KMS-11 (cell line): ENCODE measurements around the gene PPP1R15A.
"Not testable (repeated sequence)": the region's sequence is repeated elsewhere in the genome, so short reads cannot be mapped to it uniquely, and the experiment has no call there.

Experiments used
- H2AFZ ChIP-seq: fragments of 200-600 bp; sonication (generic); 2 replicates; pipeline ENCODE4 v1.6.1; 2016; ENCODE audit warnings: antibody characterized with exemption, mixed run types, low read depth
- H3K27ac ChIP-seq: fragments of 200-600 bp; sonication (generic); 2 replicates; pipeline ENCODE4 v1.6.1; 2016; ENCODE audit warnings: mild to moderate bottlenecking, mixed run types
- H3K27me3 ChIP-seq: fragments of 200-600 bp; sonication (generic); 2 replicates; pipeline ENCODE4 v1.6.1; 2017; ENCODE audit warnings: mild to moderate bottlenecking, low read depth, mixed run types, moderate library complexity; ENCODE audit not compliant: insufficient read depth
- H3K36me3 ChIP-seq: fragments of 200-600 bp; sonication (generic); 2 replicates; pipeline ENCODE4 v1.6.1; 2017; ENCODE audit warnings: mild to moderate bottlenecking, mixed run types; ENCODE audit not compliant: insufficient read depth
- H3K4me1 ChIP-seq: fragments of 200-600 bp; sonication (generic); 2 replicates; pipeline ENCODE4 v1.6.1; 2016; ENCODE audit warnings: mild to moderate bottlenecking, low read depth, mixed run types; ENCODE audit not compliant: poor library complexity, severe bottlenecking
- H3K4me2 ChIP-seq: fragments of 200-600 bp; sonication (generic); 2 replicates; pipeline ENCODE4 v1.7.0; 2016; ENCODE audit warnings: mild to moderate bottlenecking, mixed run types
- H3K4me3 ChIP-seq: fragments of 200-600 bp; sonication (generic); IDR thresholded peaks from 2 replicates; pipeline ENCODE4 v1.6.1; 2017; ENCODE audit warnings: low read depth, low read length, mixed read lengths; ENCODE audit not compliant: insufficient read depth
- H3K79me2 ChIP-seq: fragments of 200-600 bp; sonication (generic); 2 replicates; pipeline ENCODE4 v1.6.1; 2016; ENCODE audit warnings: low read depth, mixed run types; ENCODE audit not compliant: insufficient read depth
- H3K9ac ChIP-seq: fragments of 200-600 bp; sonication (generic); 2 replicates; pipeline ENCODE4 v1.6.1; 2016; ENCODE audit warnings: mild to moderate bottlenecking, mixed run types
- H4K20me1 ChIP-seq: fragments of 200-600 bp; sonication (generic); 2 replicates; pipeline ENCODE4 v1.6.1; 2016; ENCODE audit warnings: mild to moderate bottlenecking, mixed run types; ENCODE audit not compliant: insufficient read depth
- TF ChIP-seq, protein P1 (sequence below): fragments of 200-600 bp; sonication (generic); conservative IDR thresholded peaks from 2 replicates; pipeline ENCODE4 v1.6.1; 2017; ENCODE audit warnings: low read depth, mild to moderate bottlenecking, antibody characterized with exemption, low read length, moderate library complexity, mixed read lengths

PPP1R15A gene

GRCh38 chr19:48841571-48841970 is 30.6 kb upstream of the PPP1R15A start:
- peaks cover 7% of the 10 kb centered on the region for H3K4me1 ChIP-seq
- no peak overlapping the region for H2AFZ ChIP-seq
- no peaks in the 10 kb centered on the region; the same call in 1 of the 2 replicates for H3K27me3 ChIP-seq
- H3K36me3 ChIP-seq = no peaks in the 10 kb centered on the region
- H4K20me1 ChIP-seq = no peaks in the 10 kb centered on the region
- TF ChIP-seq, protein P1, sequence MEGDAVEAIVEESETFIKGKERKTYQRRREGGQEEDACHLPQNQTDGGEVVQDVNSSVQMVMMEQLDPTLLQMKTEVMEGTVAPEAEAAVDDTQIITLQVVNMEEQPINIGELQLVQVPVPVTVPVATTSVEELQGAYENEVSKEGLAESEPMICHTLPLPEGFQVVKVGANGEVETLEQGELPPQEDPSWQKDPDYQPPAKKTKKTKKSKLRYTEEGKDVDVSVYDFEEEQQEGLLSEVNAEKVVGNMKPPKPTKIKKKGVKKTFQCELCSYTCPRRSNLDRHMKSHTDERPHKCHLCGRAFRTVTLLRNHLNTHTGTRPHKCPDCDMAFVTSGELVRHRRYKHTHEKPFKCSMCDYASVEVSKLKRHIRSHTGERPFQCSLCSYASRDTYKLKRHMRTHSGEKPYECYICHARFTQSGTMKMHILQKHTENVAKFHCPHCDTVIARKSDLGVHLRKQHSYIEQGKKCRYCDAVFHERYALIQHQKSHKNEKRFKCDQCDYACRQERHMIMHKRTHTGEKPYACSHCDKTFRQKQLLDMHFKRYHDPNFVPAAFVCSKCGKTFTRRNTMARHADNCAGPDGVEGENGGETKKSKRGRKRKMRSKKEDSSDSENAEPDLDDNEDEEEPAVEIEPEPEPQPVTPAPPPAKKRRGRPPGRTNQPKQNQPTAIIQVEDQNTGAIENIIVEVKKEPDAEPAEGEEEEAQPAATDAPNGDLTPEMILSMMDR = no peak
- H3K4me2 ChIP-seq = no peak overlapping the region
- H3K9ac ChIP-seq = no peak overlapping the region
- H3K4me3 ChIP-seq = no peak overlapping the region
- no peak overlapping the region for H3K27ac ChIP-seq
- no peaks in the 10 kb centered on the region for H3K79me2 ChIP-seq

DNA sequence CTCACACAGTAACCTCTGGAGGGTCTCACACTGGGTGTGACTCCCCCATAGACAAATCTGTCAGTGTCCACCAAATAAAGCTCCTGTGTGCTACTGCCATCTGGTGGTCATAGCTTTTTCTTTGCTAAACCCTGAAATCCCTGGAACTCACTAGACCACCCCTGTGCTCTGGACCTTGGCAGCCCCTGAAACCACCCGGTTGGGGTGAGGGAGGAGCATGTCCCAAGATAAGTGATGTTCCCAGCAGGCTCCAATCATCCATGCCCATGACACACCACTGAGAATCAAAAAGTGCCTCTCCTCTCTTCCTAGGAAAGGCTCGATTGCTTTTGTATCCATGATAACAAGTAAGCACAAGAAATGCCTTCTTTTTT is 29.4 kb upstream of the PPP1R15A start:
- H3K4me2 ChIP-seq = no peak overlapping the region
- H3K9ac ChIP-seq = no peak overlapping the region
- H3K36me3 ChIP-seq = no peaks in the 10 kb centered on the region
- H2AFZ ChIP-seq = no peak overlapping the region
- no peaks in the 10 kb centered on the region; the same call in 1 of the 2 replicates for H3K27me3 ChIP-seq
- no peak overlapping the region for H3K4me3 ChIP-seq
- TF ChIP-seq, protein P1 = peak; percentile 95
- H4K20me1 ChIP-seq = no peaks in the 10 kb centered on the region
- H3K79me2 ChIP-seq = no peaks in the 10 kb centered on the region
- H3K27ac ChIP-seq = no peak overlapping the region
- no peaks in the 10 kb centered on the region for H3K4me1 ChIP-seq

DNA sequence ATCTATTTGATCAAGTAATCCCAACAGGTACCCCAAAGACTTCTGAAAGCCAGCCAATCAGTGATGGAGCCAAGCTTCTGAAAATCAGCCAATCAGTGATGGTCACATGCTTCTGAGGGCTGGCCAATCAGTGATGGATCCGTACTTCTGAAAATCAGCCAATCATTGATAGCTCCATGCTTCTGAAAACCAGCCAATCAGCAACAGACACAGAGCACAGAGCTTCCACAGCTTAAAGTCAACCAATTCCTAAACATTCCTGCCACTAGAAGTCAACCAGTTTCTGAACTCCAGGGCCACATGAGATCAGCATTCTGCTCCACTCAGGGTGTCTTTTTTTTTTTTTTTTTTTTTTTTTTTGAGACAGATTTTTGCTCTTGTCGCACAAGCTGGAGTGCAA is 27.7 kb upstream of the PPP1R15A start:
- H3K27ac ChIP-seq = no peak overlapping the region
- no peak overlapping the region for H3K4me3 ChIP-seq
- H3K9ac ChIP-seq = no peak overlapping the region
- peaks cover 6% of the 10 kb centered on the region for H3K4me1 ChIP-seq
- TF ChIP-seq, protein P1 = no peak
- H4K20me1 ChIP-seq = no peaks in the 10 kb centered on the region
- no peak overlapping the region for H2AFZ ChIP-seq
- H3K79me2 ChIP-seq = no peaks in the 10 kb centered on the region
- H3K27me3 ChIP-seq = no peaks in the 10 kb centered on the region; the same call in 1 of the 2 replicates
- H3K4me2 ChIP-seq = no peak overlapping the region
- H3K36me3 ChIP-seq = no peaks in the 10 kb centered on the region

DNA sequence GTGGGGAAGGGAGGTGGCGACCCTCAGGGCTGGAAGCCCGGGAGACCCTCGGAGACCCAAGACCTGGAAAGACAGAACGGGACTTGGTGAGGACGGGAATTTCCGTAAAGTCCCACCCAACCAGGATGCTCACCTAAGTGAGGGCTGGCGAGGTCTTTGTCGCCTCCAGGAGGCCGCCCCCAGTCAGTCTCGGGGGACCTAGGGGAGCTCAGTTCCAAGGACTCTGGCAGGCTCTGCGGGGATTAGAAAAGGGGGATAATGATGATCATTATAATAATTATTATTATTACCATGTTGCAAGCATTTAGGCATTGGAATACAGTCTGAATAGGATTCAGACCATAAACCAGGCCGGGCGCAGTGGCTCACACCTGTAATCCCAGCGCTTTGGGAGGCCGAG is 26.8 kb upstream of the PPP1R15A start:
- H4K20me1 ChIP-seq = no peaks in the 10 kb centered on the region
- no peak overlapping the region for H3K9ac ChIP-seq
- H3K79me2 ChIP-seq = no peaks in the 10 kb centered on the region
- no peaks in the 10 kb centered on the region for H3K36me3 ChIP-seq
- no peak overlapping the region for H3K27ac ChIP-seq
- peaks cover 6% of the 10 kb centered on the region for H3K4me1 ChIP-seq
- no peak overlapping the region for H2AFZ ChIP-seq
- TF ChIP-seq, protein P1 = no peak
- H3K4me2 ChIP-seq = no peak overlapping the region
- no peaks in the 10 kb centered on the region for H3K27me3 ChIP-seq
- H3K4me3 ChIP-seq = no peak overlapping the region

- H3K27me3 ChIP-seq, H3K4me2 ChIP-seq, H3K4me1 ChIP-seq, H3K27ac ChIP-seq, H3K36me3 ChIP-seq, H2AFZ ChIP-seq, H4K20me1 ChIP-seq, H3K79me2 ChIP-seq, H3K4me3 ChIP-seq, H3K9ac ChIP-seq: not testable (repeated sequence)
Observed at GRCh38 chr19:48846659-48847058, 25.6 kb upstream of the PPP1R15A start.
